DOHH2 (cell line): ENCODE measurements around the gene NASP.
A peak's percentile ranks its signal among the peaks of the same experiment; 100 is the strongest.

Experiments used
- H3F3A ChIP-seq: fragments of 200-600 bp; sonication (generic), shearing (Covaris generic); 2 replicates; pipeline ENCODE4 v1.6.0; 2016; ENCODE audit warnings: antibody characterized with exemption, mild to moderate bottlenecking; ENCODE audit not compliant: control insufficient read depth, insufficient read depth
- H3K27ac ChIP-seq: fragments of 200-600 bp; sonication (generic); 2 replicates; pipeline ENCODE4 v1.5.1; 2014; ENCODE audit warnings: low read depth, mild to moderate bottlenecking, low read length, moderate library complexity
- H3K27me3 ChIP-seq: fragments of 200-600 bp; sonication (generic); 2 replicates; pipeline ENCODE4 v1.6.1; 2014; ENCODE audit warnings: mild to moderate bottlenecking, low read length, mixed read lengths; ENCODE audit not compliant: control insufficient read depth
- H3K36me3 ChIP-seq: fragments of 200-600 bp; sonication (generic); 2 replicates; pipeline ENCODE4 v1.6.1; 2014; ENCODE audit warnings: mild to moderate bottlenecking, low read length, moderate library complexity, mixed read lengths; ENCODE audit not compliant: control insufficient read depth
- H3K4me1 ChIP-seq: fragments of 200-600 bp; sonication (generic); 2 replicates; pipeline ENCODE4 v1.6.1; 2014; ENCODE audit warnings: mild to moderate bottlenecking, low read length, mixed read lengths; ENCODE audit not compliant: control insufficient read depth
- H3K4me2 ChIP-seq: fragments of 200-600 bp; sonication (generic); 2 replicates; pipeline ENCODE4 v1.6.0; 2014; ENCODE audit warnings: mild to moderate bottlenecking, low read length, moderate library complexity
- H3K4me3 ChIP-seq: fragments of 200-600 bp; sonication (generic); 2 replicates; pipeline ENCODE4 v1.5.1; 2014; ENCODE audit warnings: mild to moderate bottlenecking, low read length, mixed read lengths
- H3K79me2 ChIP-seq: fragments of 200-600 bp; sonication (generic); 2 replicates; pipeline ENCODE4 v1.6.1; 2014; ENCODE audit warnings: mild to moderate bottlenecking, low read length, mixed read lengths; ENCODE audit not compliant: control insufficient read depth
- H3K9me2 ChIP-seq: fragments of 200-600 bp; sonication (generic); replicated peaks from 2 replicates; pipeline ENCODE4 v1.6.1; 2014; ENCODE audit warnings: mild to moderate bottlenecking, low read length, mixed read lengths; ENCODE audit not compliant: control insufficient read depth
- H3K9me3 ChIP-seq: fragments of 200-600 bp; sonication (generic); 2 replicates; pipeline ENCODE4 v1.6.1; 2014; ENCODE audit warnings: antibody characterized with exemption, low read length, mixed read lengths; ENCODE audit not compliant: control insufficient read depth, insufficient read depth
- H4K20me1 ChIP-seq: fragments of 200-600 bp; sonication (generic); 2 replicates; pipeline ENCODE4 v1.6.0; 2014; ENCODE audit warnings: low read depth, mild to moderate bottlenecking, antibody characterized with exemption, low read length, moderate library complexity; ENCODE audit not compliant: control insufficient read depth, insufficient read depth
- CTCF ChIP-seq: fragments of 200-600 bp; sonication (generic); IDR thresholded peaks from one replicate; pipeline ENCODE4 v1.5.1; 2014; ENCODE audit warnings: antibody characterized with exemption, mild to moderate bottlenecking, low read depth, low read length; ENCODE audit not compliant: poor library complexity, severe bottlenecking
- EZH2phosphoT487 ChIP-seq: fragments of 200-600 bp; sonication (generic); IDR thresholded peaks from 2 replicates; pipeline ENCODE4 v1.6.1; 2017; ENCODE audit warnings: borderline replicate concordance, mild to moderate bottlenecking, antibody characterized with exemption, low read length, moderate library complexity, mixed read lengths

The NASP gene

GRCh38 chr1:45574105-45574626, 9.7 kb upstream of the NASP start:
- TF ChIP-seq EZH2phosphoT487 (no peak), CTCF (no peak)
- peaks cover 6% of the 10 kb centered on the region; the same call in 1 of the 2 replicates for H3F3A ChIP-seq
- no peaks in the 10 kb centered on the region for H3K9me3 ChIP-seq
- no peak overlapping the region for H3K4me3 ChIP-seq
- H3K4me1 ChIP-seq: peaks cover 13% of the 10 kb centered on the region
- no peaks in the 10 kb centered on the region for H3K79me2 ChIP-seq
- no peak overlapping the region for H3K4me2 ChIP-seq
- H3K36me3 ChIP-seq: peaks cover 23% of the 10 kb centered on the region
- no peak overlapping the region for H3K27ac ChIP-seq
- H4K20me1 ChIP-seq: peaks cover 4% of the 10 kb centered on the region; the same call in 1 of the 2 replicates
- H3K9me2 ChIP-seq: no peaks in the 10 kb centered on the region
- no peaks in the 10 kb centered on the region for H3K27me3 ChIP-seq

DNA sequence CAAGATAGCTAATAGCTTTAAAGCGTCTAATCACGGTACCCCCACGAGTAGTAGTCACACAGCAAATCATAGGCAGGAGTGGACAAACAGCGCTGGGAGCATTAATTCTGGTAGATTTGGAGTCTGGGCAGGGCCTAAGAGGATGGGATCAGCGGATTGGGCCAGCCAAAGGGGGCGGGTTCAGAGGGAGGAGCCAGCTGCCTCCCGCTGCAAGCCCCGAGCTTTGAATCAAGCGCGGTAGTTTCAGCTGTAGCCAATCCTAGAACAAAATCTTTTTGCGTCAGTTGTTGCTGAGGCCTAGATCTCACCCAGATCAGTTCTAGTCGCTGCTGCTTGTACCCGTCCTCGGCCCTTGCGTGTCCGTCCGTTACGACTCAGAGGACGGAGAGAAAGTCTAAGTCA, 576 bp upstream of the NASP start:
- Histone ChIP-seq H3F3A (peaks cover 14% of the 10 kb centered on the region), H3K27ac (peak overlapping the region; percentile 89), H3K9me2 (no peaks in the 10 kb centered on the region), H3K4me3 (peak overlapping the region; percentile 94), H3K4me1 (peaks cover 57% of the 10 kb centered on the region), H3K4me2 (peak overlapping the region; percentile 94), H3K79me2 (peaks cover 48% of the 10 kb centered on the region), H3K9me3 (no peaks in the 10 kb centered on the region), H4K20me1 (peaks cover 30% of the 10 kb centered on the region), H3K27me3 (no peaks in the 10 kb centered on the region), H3K36me3 (peaks cover 39% of the 10 kb centered on the region)
- no peak for TF ChIP-seq EZH2phosphoT487
- TF ChIP-seq CTCF: no peak

- Histone ChIP-seq H3K9me3 (no peaks in the 10 kb centered on the region), H3K9me2 (no peaks in the 10 kb centered on the region), H4K20me1 (peaks cover 42% of the 10 kb centered on the region), H3K4me3 (peak overlapping the region; percentile 94), H3K27me3 (no peaks in the 10 kb centered on the region), H3K4me1 (peaks cover 58% of the 10 kb centered on the region), H3K79me2 (peaks cover 61% of the 10 kb centered on the region), H3K36me3 (peaks cover 52% of the 10 kb centered on the region), H3K4me2 (peak overlapping the region; percentile 94), H3F3A (peaks cover 9% of the 10 kb centered on the region), H3K27ac (peak overlapping the region; percentile 89)
- TF ChIP-seq CTCF (peak; percentile 53), EZH2phosphoT487 (no peak)
Measured at GRCh38 chr1:45584351-45585109, 689 bp downstream of the NASP start.
